Common myeloid progenitor, CD34-positive (primary cell): ENCODE measurements around the gene ADAMTS8.

Experiments used
- CTCF ChIA-PET: fragments of 350-600 bp; sonication (Branson Sonifier 250); formaldehyde crosslinking; loops from one replicate; lab custom pipeline; 2021; ENCODE audit warnings: antibody characterized with exemption; lab: Charles Lee
- POLR2A ChIA-PET: fragments of 350-600 bp; sonication (Branson Sonifier 250); formaldehyde crosslinking; loops from one replicate; lab custom pipeline; 2021; ENCODE audit warnings: antibody characterized with exemption; lab: Charles Lee
- DNase-seq, 3 donors: peaks; one replicate each; pipeline versions ENCODE4 v3.0.0 to v3.0.0-alpha.2; 2013
- H3K27ac ChIP-seq, 2 experiments: 1 replicate in 1 of 2; 2 replicates in 1 of 2; pipeline ENCODE4 v1.7.0; 2013; ENCODE audit warnings: inconsistent platforms in 2 of 2, low read length in 2 of 2, mild to moderate bottlenecking in 2 of 2, low read depth in 1 of 2, moderate library complexity in 1 of 2; ENCODE audit not compliant: severe bottlenecking in 2 of 2, insufficient read depth in 1 of 2, poor library complexity in 1 of 2
- H3K27me3 ChIP-seq, 5 experiments: replicated peaks in 2 of 5; 1 replicate in 3 of 5; 2 replicates in 2 of 5; pipeline versions ENCODE4 v1.6.1 to v1.7.0; 2013; ENCODE audit warnings: low read length in 4 of 5, mild to moderate bottlenecking in 2 of 5, moderate library complexity in 2 of 5, inconsistent platforms in 1 of 5; ENCODE audit not compliant: insufficient read depth in 5 of 5, control insufficient read depth in 4 of 5
- H3K36me3 ChIP-seq, 4 experiments: 1 replicate in 2 of 4; 2 replicates in 2 of 4; pipeline versions ENCODE4 v1.6.1 to v1.7.0; 2013; ENCODE audit warnings: low read length in 3 of 4, control low read depth in 1 of 4, mild to moderate bottlenecking in 1 of 4; ENCODE audit not compliant: control insufficient read depth in 4 of 4, insufficient read depth in 4 of 4
- H3K4me1 ChIP-seq, 4 experiments: 1 replicate in 3 of 4; 2 replicates in 1 of 4; pipeline versions ENCODE4 v1.6.1 to v1.7.1; 2013; ENCODE audit warnings: low read length in 3 of 4, mild to moderate bottlenecking in 3 of 4, control low read depth in 1 of 4, inconsistent platforms in 1 of 4, moderate library complexity in 1 of 4; ENCODE audit not compliant: control insufficient read depth in 4 of 4, insufficient read depth in 4 of 4; ENCODE audit errors: control extremely low read depth in 1 of 4
- H3K4me3 ChIP-seq, 7 experiments: 1 replicate in 4 of 7; 2 replicates in 3 of 7; pipeline versions ENCODE4 v1.5.1 to v1.7.0; 2013; ENCODE audit warnings: mild to moderate bottlenecking in 7 of 7, low read length in 6 of 7, moderate library complexity in 6 of 7, inconsistent platforms in 2 of 7, low read depth in 2 of 7, control low read depth in 1 of 7; ENCODE audit not compliant: insufficient read depth in 4 of 7, control insufficient read depth in 1 of 7; ENCODE audit errors: extremely low read depth in 1 of 7
- H3K9me3 ChIP-seq, 5 experiments: 1 replicate in 4 of 5; 2 replicates in 1 of 5; pipeline versions ENCODE4 v1.6.1 to v1.7.1; 2013; ENCODE audit warnings: low read length in 4 of 5, mild to moderate bottlenecking in 2 of 5, inconsistent platforms in 1 of 5, low read depth in 1 of 5, moderate library complexity in 1 of 5; ENCODE audit not compliant: control insufficient read depth in 4 of 5, insufficient read depth in 2 of 5; ENCODE audit errors: control extremely low read depth in 1 of 5
- WGBS: methylation state at CpG from one replicate; pipeline ENCODE4 v1.1.5; 2013; ENCODE audit not compliant: insufficient coverage; 5-methylcytosine and 5-hydroxymethylcytosine counted together

Gene ADAMTS8

DNA sequence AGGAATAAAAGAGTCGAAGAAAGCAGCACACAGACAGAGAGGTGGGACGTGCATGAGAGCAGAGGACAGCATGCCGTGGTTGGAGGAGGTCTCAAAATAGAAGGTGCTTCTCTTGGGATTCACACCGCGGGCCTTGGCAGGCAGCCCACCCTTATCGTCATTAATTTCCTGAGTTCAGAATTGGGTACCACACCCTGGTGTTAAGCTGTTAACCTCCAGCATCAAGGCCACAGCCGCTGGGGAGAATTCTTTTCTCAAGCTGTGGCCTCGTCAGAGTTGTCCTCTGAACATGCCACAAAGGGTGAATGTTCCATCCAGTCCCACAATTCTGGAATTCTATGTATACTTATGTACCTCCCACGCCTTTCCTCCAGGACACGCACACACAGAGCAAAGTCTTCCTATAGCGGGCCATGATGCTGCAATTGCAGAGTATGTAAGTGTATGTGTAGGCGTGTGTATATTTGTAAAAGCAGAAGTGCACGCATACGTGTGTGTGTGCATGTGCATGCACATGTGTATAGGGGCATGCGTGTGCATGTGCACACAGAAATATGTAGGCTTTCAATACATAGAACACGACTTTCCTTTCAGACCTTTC is 39.0 kb downstream of the ADAMTS8 start:
- H3K4me1 ChIP-seq = no peaks in the 10 kb centered on the region
- H3K36me3 ChIP-seq = no peaks in the 10 kb centered on the region
- H3K27ac ChIP-seq = no peak overlapping the region
- H3K9me3 ChIP-seq = no peaks in the 10 kb centered on the region
- no peak for DNase-seq
- 73% methylated on average over 14 of the region's 16 CpGs for WGBS
- H3K27me3 ChIP-seq = peaks cover 0 to 16% (median 2%) of the 10 kb centered on the region in 5 experiments
- ChIA-PET POLR2A (no interaction called here), CTCF (interaction anchor here (0.5 to 2.2 kb wide), 5 partner anchors 9 to 469 kb away, joined by 3 to 7 read pairs (median 3); no protein-coding TSS in a partner anchor)
- no peak overlapping the region for H3K4me3 ChIP-seq

DNA sequence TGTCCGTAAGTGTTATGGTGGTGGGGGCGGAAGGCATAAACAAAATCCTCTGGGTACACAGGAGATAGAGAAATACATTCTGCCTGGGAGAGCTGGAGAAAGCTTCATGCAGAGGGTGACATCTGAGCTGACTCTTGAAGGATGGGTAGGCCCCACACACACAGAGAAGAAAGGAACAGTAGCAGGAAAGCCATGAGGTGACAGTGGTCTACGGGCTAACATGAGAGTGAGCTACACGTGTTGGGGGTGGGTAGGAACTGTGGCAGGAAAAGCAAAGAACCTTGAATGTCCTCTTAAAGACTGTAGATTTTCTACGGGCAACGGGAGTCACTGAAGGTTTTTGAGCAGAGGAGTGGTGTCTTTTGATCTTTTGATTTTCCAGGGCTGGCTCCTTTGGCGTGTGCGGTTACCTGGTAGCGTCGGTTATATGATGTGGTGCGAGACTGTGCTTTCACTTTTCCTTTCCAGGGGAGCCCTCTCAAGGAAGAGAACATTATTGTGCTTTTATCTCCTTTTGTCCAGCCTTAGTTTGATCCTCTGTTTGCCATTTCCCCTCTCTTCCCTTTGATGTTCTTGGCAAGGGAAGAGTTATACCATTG is 39.7 kb downstream of the ADAMTS8 start:
- 88% methylated on average over 10 of the region's 11 CpGs for WGBS
- peaks cover 1 to 5% (median 3%) of the 10 kb centered on the region in 4 experiments for H3K4me1 ChIP-seq

DNA sequence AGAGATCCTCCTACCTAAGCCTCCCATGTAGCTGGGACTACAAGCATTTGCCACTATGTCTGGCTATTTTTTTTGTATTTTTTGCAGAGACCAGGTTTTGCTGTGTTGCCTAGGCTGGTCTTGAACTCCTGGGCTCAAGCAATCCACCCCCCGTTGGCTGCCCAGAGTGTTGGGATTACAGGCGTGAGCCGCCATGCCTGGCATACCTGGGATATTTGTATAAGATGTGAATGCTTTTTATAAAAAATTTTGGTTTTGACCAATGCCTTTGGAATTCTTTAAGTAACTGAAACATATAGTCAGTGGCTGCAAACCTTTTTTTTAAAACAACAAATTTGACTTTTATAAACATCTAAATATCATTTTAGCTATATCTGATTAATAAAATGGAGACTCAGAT is 42.4 kb downstream of the ADAMTS8 start:
- no peak for DNase-seq
- Histone ChIP-seq H3K27ac (no peak overlapping the region), H3K4me3 (no peak overlapping the region), H3K9me3 (no peaks in the 10 kb centered on the region), H3K4me1 (peaks cover 6 to 12% (median 9%) of the 10 kb centered on the region in 4 experiments), H3K27me3 (peaks cover 0 to 16% (median 4%) of the 10 kb centered on the region in 5 experiments), H3K36me3 (no peaks in the 10 kb centered on the region)
- ChIA-PET POLR2A (no interaction called here), CTCF (no interaction called here)
- 80% methylated on average over 1 of the region's 3 CpGs for WGBS

More for the DNA sequence above, 39.7 kb downstream of the ADAMTS8 start:
- DNase-seq = no peak
- H3K9me3 ChIP-seq = no peaks in the 10 kb centered on the region
- no peak overlapping the region for H3K27ac ChIP-seq
- ChIA-PET POLR2A (no interaction called here), CTCF (interaction anchor here (2.2 kb wide), 1 partner anchor 470 kb away, joined by 7 read pairs; no protein-coding TSS in a partner anchor)
- H3K36me3 ChIP-seq = no peaks in the 10 kb centered on the region
- peaks cover 0 to 16% (median 2%) of the 10 kb centered on the region in 5 experiments for H3K27me3 ChIP-seq
- H3K4me3 ChIP-seq = no peak overlapping the region

DNA sequence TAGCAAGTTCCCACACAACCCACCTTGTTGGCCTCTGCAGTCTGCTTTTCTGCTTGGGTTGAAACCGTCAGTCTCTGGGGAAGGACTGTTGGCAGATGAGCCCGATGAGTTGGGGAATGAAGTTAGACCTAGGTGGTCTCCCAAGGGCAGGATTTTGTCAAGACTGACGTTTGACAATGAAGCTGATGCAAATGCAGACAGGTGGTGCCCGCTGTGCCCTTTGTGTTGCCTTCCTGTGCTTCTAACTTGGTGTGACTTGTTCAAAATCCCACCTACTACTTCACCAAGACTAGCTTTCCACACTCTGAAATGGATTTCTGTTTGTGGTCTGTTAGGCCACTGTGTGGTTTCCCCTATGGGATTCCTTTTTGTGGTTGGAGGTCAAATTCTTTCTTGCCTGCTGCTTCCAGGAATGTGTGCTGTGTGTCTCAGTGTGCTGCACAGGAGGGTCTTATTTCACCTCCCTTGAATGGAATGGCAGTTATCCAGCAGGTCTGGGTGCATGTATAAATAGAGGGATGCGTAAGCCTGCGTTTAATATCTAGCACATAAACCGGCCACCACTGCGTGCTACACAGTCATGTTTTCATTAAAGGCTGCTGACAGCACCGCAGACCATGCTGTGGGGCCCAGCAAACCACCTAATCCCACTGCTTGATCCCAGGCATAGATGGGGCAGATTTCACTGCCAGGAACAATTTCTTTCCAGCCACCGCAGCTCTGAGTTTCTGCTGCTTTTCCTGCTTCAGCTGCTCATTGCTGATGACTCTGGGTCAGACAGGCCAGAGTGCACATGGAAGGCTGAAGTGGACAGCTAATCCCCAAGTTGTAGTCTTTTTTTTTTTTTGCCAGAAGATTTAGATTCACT is 44.8 kb downstream of the ADAMTS8 start:
- CTCF ChIA-PET = interaction anchor here (0.6 kb wide), 1 partner anchor 479 kb away, joined by 3 read pairs; no protein-coding TSS in a partner anchor
- Histone ChIP-seq H3K27me3 (peaks cover 0 to 9% (median 3%) of the 10 kb centered on the region in 5 experiments), H3K4me3 (no peak overlapping the region), H3K9me3 (peaks cover 0 to 3% (median 0%) of the 10 kb centered on the region in 5 experiments), H3K4me1 (peaks cover 6 to 12% (median 9%) of the 10 kb centered on the region in 4 experiments), H3K27ac (no peak overlapping the region), H3K36me3 (no peaks in the 10 kb centered on the region)
- POLR2A ChIA-PET = no interaction called here
- DNase-seq = peak in 1 of 3 donors; percentile 37
- 74% methylated on average over 6 of the region's 10 CpGs for WGBS

DNA sequence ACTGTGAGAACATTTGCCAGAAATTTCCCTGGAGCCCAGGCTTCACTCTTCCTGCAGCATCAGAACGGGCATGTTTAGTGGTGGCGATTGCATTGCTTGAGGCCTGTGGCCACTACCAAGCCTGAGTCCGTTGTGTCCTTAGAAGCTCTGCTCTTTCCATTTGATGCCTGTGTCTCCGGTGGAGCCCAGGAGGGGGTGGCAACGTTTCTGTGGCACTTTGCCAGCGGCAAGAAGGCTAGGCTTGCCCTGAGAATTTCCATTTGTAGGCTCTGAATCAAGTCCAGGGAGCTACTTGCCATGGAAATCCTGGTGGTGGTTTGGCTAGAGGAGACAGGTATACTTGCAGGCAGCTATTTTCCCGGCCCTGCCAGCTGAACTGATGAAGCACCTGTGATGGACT is 47.1 kb downstream of the ADAMTS8 start:
- Histone ChIP-seq H3K27me3 (peaks cover 0 to 6% (median 3%) of the 10 kb centered on the region in 5 experiments), H3K36me3 (no peaks in the 10 kb centered on the region), H3K4me3 (no peak overlapping the region), H3K4me1 (peaks cover 6 to 12% (median 9%) of the 10 kb centered on the region in 4 experiments), H3K27ac (no peak overlapping the region), H3K9me3 (peaks cover 0 to 3% (median 0%) of the 10 kb centered on the region in 5 experiments)
- no peak for DNase-seq
- ChIA-PET POLR2A (no interaction called here), CTCF (no interaction called here)
- WGBS = 95% methylated on average over 6 of the region's 7 CpGs

DNA sequence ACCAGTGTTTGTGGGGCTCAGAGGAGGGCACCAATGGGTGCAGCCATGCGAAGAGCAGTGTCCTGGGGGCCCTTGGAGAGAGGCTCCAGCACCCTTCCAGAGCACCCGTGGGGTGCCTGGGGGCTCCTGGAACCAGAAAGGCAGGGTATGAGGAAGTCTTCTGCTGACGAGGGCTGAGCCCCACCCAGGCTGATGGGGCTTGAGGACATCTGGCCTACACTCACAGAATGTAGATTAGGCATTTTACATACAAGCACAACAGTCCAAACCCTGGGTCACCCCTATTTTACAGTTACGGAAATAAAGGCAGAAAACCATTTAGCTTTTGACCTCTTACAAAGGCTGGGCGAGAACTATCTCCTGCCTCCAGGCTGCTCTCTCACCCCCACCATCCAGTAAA is 47.6 kb downstream of the ADAMTS8 start:
- ChIA-PET CTCF (interaction anchor here (0.6 to 0.7 kb wide), 2 partner anchors 11 to 514 kb away, joined by 3 read pairs; no protein-coding TSS in a partner anchor), POLR2A (no interaction called here)
- Histone ChIP-seq H3K4me1 (peaks cover 6 to 12% (median 9%) of the 10 kb centered on the region in 4 experiments), H3K4me3 (no peak overlapping the region), H3K36me3 (no peaks in the 10 kb centered on the region), H3K9me3 (peaks cover 0 to 3% (median 0%) of the 10 kb centered on the region in 5 experiments), H3K27ac (no peak overlapping the region), H3K27me3 (peaks cover 0 to 6% (median 3%) of the 10 kb centered on the region in 5 experiments)
- no peak for DNase-seq
- 92% methylated on average over 4 of the region's 5 CpGs for WGBS
